Activated CD8-positive, alpha-beta T cell treated with anti-CD3 and anti-CD28 coated beads for 36 hours (primary cell): ENCODE results near the gene HSPG2. TPM values are rescaled to one million over a fixed set of nuclear protein-coding genes. Genes with fewer than 3 reads are reported as not detected.

Source experiments
- ATAC-seq: fragments of 200-7000 bp; cut with Tn5 transposase; one replicate; pipeline ENCODE4 v1.10.0; 2021; ENCODE audit warnings: mild to moderate bottlenecking, moderate library complexity
- CTCF ChIA-PET: fragments of 350-600 bp; sonication (Branson Sonifier 250); formaldehyde crosslinking; loops from one replicate; lab custom pipeline; 2021; ENCODE audit warnings: antibody characterized with exemption; lab: Charles Lee
- POLR2A ChIA-PET: fragments of 350-600 bp; sonication (Branson Sonifier 250); formaldehyde crosslinking; loops from one replicate; lab custom pipeline; 2021; ENCODE audit warnings: antibody characterized with exemption; lab: Charles Lee
- DNase-seq: peaks from one replicate; pipeline ENCODE4 v3.0.0-alpha.2; 2020
- H3K27ac Mint-ChIP-seq: one replicate; pipeline ENCODE4 v1.8.0; 2021; ENCODE audit warnings: mild to moderate bottlenecking, mixed read lengths
- H3K27me3 Mint-ChIP-seq: one replicate; pipeline ENCODE4 v1.8.0; 2021; ENCODE audit warnings: mixed read lengths
- H3K36me3 Mint-ChIP-seq: one replicate; pipeline ENCODE4 v1.8.0; 2021; ENCODE audit warnings: low read depth, mixed read lengths
- H3K4me1 Mint-ChIP-seq: one replicate; pipeline ENCODE4 v1.8.0; 2021; ENCODE audit warnings: low read depth, mixed read lengths
- H3K4me3 Mint-ChIP-seq: one replicate; pipeline ENCODE4 v1.8.0; 2021; ENCODE audit warnings: mild to moderate bottlenecking, moderate library complexity, mixed read lengths
- H3K9me3 Mint-ChIP-seq: one replicate; pipeline ENCODE4 v1.8.0; 2021; ENCODE audit warnings: mixed read lengths
- intact Hi-C: fragments of 100-400 bp; cut with micrococcal nuclease; formaldehyde crosslinking; loops from one replicate; pipeline ENCODE4 v1.10.0; 2022
- total RNA-seq, 2 experiments: library from RNA; stranded (reverse); gene quantifications; one replicate each; pipeline ENCODE4 v1.2.3, GENCODE V29; 2021
- TF ChIP-seq, protein P1 (sequence below): fragments of 200-600 bp; IDR thresholded peaks from one replicate; pipeline ENCODE4 v1.8.0; 2022; ENCODE audit warnings: antibody characterized with exemption, mild to moderate bottlenecking

The HSPG2 gene
- total RNA-seq, 2 experiments from 2014 or later = 52.1 to 59.0 TPM

DNA sequence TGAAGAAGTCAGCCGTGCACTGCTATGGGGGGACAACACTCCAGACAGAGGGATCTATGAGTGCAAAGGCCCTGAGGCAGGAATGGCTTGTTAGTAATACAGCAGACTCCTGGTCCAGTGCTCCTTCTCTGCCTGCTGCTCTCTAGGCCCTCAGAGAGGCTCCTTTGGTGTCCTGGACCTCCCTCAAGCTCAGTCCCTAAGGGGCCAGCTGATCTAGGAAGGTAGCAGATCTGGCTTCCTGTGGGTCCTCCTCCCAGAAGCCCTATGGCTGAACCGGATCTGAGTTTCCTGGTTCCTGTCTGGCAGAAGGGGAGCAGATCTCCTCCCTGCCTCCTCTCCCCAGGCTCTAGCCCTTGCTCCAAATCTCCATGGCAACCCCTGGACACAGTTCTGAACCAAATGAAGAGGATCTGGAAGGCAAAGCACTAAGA is 125.2 kb downstream of the HSPG2 start, which contains the start of gene LDLRAD2:
Gene LDLRAD2 (plus strand): TSS at position 391 of the 431 bp plus-strand sequence. CDS start 187 bp downstream, outside the sequence.
- H3K27ac Mint-ChIP-seq = no peak within 1 kb of the TSS
- no peaks in the 10 kb centered on the region for H3K36me3 Mint-ChIP-seq
- DNase-seq (no peak), ATAC-seq (no peak)
- H3K27me3 Mint-ChIP-seq = peaks cover 15% of the 10 kb centered on the region
- H3K4me1 Mint-ChIP-seq = peaks cover 4% of the 10 kb centered on the region
- TF ChIP-seq, protein P1, sequence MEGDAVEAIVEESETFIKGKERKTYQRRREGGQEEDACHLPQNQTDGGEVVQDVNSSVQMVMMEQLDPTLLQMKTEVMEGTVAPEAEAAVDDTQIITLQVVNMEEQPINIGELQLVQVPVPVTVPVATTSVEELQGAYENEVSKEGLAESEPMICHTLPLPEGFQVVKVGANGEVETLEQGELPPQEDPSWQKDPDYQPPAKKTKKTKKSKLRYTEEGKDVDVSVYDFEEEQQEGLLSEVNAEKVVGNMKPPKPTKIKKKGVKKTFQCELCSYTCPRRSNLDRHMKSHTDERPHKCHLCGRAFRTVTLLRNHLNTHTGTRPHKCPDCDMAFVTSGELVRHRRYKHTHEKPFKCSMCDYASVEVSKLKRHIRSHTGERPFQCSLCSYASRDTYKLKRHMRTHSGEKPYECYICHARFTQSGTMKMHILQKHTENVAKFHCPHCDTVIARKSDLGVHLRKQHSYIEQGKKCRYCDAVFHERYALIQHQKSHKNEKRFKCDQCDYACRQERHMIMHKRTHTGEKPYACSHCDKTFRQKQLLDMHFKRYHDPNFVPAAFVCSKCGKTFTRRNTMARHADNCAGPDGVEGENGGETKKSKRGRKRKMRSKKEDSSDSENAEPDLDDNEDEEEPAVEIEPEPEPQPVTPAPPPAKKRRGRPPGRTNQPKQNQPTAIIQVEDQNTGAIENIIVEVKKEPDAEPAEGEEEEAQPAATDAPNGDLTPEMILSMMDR = no peak
- no peaks in the 10 kb centered on the region for H3K9me3 Mint-ChIP-seq
- intact Hi-C loops = no loop called here
- POLR2A ChIA-PET = no interaction called here
- H3K4me3 Mint-ChIP-seq = no peak within 1 kb of the TSS
- CTCF ChIA-PET = no interaction called here

DNA sequence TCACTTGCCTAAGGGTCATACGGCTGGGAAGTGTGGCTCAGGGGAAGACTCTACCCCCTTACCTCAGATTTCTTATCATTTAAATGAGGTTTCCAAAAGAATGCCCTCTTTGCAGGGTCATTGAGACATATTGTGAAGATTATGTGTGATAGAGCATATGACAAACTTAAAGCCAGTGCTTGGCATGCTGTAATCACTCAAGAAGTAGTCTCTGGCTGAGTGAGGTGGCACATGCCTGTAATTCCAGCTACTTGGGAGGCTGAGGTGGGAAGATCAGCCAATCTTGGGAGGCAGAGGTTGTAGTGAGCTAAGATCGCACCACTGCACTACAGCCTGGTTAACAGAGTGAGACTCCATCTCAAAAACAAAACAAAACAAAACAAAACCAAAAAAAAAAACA is 132.6 kb downstream of the HSPG2 start:
- Mint-ChIP-seq H3K27me3 (peaks cover 2% of the 10 kb centered on the region), H3K9me3 (no peaks in the 10 kb centered on the region), H3K4me3 (no peak overlapping the region), H3K27ac (no peak overlapping the region), H3K4me1 (no peaks in the 10 kb centered on the region), H3K36me3 (no peaks in the 10 kb centered on the region)
- CTCF ChIA-PET = no interaction called here
- POLR2A ChIA-PET = interaction anchor here (1.3 kb wide), 1 partner anchor 21 kb away, joined by 3 read pairs; no protein-coding TSS in a partner anchor
- TF ChIP-seq, protein P1 = no peak
- ATAC-seq (no peak), DNase-seq (no peak)
- intact Hi-C loops = no loop called here

DNA sequence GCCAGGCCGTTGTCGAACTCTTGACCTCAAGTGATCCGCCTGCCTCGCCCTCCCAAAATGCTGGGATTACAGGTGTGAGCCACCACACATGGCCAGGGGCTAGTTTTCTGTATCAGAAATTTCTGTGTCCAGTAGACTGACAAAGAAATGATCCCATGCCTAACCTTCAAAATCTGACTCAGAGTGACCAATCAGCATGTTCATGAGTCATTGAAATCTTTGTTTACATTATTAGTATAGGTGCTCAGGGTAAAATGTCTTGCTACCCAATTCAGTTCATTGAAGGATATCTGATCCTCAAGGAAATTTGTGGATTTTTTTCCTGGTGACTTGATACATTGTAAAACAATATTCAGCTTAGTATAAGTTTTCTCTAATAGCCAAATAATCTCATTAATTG is 136.0 kb downstream of the HSPG2 start:
- intact Hi-C loops = no loop called here
- CTCF ChIA-PET = interaction anchor here (1.0 kb wide), 1 partner anchor 12 kb away, joined by 3 read pairs; no protein-coding TSS in a partner anchor
- TF ChIP-seq, protein P1 = no peak
- peaks cover 2% of the 10 kb centered on the region for H3K27me3 Mint-ChIP-seq
- no peaks in the 10 kb centered on the region for H3K9me3 Mint-ChIP-seq
- no peak overlapping the region for H3K4me3 Mint-ChIP-seq
- POLR2A ChIA-PET = no interaction called here
- H3K36me3 Mint-ChIP-seq = no peaks in the 10 kb centered on the region
- no peaks in the 10 kb centered on the region for H3K4me1 Mint-ChIP-seq
- H3K27ac Mint-ChIP-seq = no peak overlapping the region
- no peak for ATAC-seq
- DNase-seq = no peak

- Mint-ChIP-seq H3K4me1 (no peaks in the 10 kb centered on the region), H3K4me3 (no peak overlapping the region), H3K9me3 (peaks cover 4% of the 10 kb centered on the region), H3K27me3 (peaks cover 2% of the 10 kb centered on the region), H3K27ac (no peak overlapping the region), H3K36me3 (no peaks in the 10 kb centered on the region)
- CTCF ChIA-PET = no interaction called here
- intact Hi-C loops = no loop called here
- POLR2A ChIA-PET = no interaction called here
- DNase-seq = no peak
- no peak for ATAC-seq
- TF ChIP-seq, protein P1 = no peak
Observed at GRCh38 chr1:21799730-21800129, 137.4 kb downstream of the HSPG2 start.

GRCh38 chr1:21795075-21795474 is 142.0 kb downstream of the HSPG2 start:
- no peak overlapping the region for H3K4me3 Mint-ChIP-seq
- TF ChIP-seq, protein P1 = no peak
- intact Hi-C loops = no loop called here
- H3K9me3 Mint-ChIP-seq = peaks cover 5% of the 10 kb centered on the region
- H3K27me3 Mint-ChIP-seq = no peaks in the 10 kb centered on the region
- H3K27ac Mint-ChIP-seq = no peak overlapping the region
- CTCF ChIA-PET = no interaction called here
- POLR2A ChIA-PET = no interaction called here
- DNase-seq (no peak), ATAC-seq (no peak)
- no peaks in the 10 kb centered on the region for H3K36me3 Mint-ChIP-seq
- peaks cover 2% of the 10 kb centered on the region for H3K4me1 Mint-ChIP-seq
